ENCODE measurements around the gene LRCH4.

LRCH4 gene

DNA sequence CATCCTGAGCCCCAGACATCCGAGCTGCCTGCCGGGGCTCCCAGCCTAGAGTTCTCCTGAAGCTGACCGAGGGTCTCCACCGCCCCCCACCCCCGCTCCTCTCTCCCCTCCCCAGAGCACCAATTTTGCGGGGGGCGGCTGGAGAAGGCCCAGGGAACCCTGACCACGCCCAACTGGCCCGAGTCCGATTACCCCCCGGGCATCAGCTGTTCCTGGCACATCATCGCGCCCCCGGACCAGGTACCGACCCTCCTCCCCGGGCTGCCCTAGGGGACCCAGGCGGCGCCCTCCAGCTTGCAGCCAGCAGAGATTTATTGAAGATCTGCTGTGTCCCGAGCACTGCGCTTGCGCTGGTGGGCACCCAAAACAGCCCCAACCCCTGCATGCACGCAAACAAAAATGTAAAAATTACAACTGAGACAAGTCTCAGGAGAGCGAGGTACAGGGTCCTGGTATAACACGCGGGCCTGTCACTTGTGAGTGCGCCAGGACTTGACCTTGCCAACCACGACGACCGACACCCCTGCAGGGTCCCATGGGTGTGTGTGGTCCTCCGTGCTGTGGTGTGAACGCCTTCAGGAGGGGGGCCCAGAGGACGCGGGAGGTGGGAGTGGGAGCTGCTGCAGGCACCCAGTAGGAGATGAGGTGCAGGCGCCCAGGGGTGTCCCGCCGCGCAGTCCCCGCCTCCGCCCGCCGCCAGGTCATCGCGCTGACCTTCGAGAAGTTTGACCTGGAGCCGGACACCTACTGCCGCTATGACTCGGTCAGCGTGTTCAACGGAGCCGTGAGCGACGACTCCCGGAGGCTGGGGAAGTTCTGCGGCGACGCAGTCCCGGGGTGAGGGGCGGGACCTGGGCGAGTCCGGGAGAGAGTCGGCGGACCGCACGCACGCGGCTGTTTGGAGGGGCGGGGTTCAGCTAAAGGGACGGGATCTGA, 19.3 kb upstream of the LRCH4 start:
- DNase-seq = no peak

- no peak for DNase-seq
Observed at GRCh38 chr7:100604028-100604975, 18.4 kb upstream of the LRCH4 start.

- DNase-seq = no peak
Observed at GRCh38 chr7:100603726-100604027, 17.7 kb upstream of the LRCH4 start.

- DNase-seq = no peak
Observed at GRCh38 chr7:100602889-100603725, 17.2 kb upstream of the LRCH4 start.

- DNase-seq = no peak
Observed at GRCh38 chr7:100600730-100601038, 14.8 kb upstream of the LRCH4 start.

DNA sequence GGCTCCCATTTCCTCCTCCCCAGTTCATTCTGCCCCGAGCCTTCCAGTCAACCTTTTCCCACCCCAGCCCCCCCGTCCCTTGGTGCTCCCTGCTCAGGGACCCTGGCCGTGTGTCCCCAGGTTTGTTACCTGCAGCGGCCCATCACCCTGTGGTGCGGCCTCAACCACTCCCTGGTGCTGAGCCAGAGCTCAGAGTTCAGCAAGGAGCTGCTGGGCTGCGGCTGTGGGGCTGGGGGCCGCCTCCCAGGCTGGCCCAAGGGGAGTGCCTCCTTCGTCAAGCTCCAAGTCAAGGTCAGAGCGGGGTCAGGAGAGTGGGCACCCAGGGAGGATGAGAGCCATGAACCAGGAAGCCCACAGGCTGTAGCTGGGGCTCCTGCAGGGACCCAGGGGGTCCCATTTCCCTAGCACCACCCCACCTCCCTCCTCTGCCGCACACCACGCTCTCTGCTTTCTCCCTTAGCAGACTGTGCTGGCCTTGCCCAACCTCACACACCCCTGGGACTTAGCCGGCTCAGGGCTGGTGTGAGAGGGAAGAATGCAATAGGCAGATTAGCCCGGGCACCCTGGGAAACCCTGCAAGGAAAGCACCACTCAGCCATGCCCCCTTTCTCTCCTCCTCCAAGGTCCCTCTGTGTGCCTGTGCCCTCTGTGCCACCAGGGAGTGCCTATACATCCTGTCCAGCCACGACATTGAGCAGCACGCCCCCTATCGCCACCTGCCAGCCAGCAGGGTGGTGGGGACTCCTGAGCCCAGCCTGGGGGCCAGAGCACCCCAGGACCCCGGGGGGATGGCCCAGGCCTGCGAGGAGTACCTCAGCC, 14.2 kb upstream of the LRCH4 start:
- no peak for DNase-seq

GRCh38 chr7:100598425-100598824, 12.5 kb upstream of the LRCH4 start:
- no peak for DNase-seq

DNA sequence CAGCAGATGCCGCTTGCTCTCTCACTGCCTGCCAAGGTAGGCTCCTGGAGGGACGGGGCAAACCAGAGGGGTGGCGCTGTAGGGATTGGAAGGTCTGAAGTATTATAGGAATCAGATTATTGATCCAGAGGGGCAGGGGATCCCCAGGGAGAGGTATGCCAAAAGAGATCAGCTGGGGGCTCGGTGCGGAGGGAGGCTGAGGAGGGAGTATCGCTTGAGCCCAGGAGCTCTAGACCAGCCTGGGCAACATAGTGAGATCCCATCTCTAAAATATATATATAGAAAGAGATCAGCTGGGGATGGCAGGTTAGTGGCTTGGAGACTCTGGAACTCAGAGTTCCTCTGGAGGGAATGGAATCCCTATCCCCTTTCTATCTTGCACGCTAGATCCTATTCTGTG, 9.3 kb upstream of the LRCH4 start:
- no peak for DNase-seq

- no peak for DNase-seq
Observed at GRCh38 chr7:100591596-100591995, 5.7 kb upstream of the LRCH4 start.

DNA sequence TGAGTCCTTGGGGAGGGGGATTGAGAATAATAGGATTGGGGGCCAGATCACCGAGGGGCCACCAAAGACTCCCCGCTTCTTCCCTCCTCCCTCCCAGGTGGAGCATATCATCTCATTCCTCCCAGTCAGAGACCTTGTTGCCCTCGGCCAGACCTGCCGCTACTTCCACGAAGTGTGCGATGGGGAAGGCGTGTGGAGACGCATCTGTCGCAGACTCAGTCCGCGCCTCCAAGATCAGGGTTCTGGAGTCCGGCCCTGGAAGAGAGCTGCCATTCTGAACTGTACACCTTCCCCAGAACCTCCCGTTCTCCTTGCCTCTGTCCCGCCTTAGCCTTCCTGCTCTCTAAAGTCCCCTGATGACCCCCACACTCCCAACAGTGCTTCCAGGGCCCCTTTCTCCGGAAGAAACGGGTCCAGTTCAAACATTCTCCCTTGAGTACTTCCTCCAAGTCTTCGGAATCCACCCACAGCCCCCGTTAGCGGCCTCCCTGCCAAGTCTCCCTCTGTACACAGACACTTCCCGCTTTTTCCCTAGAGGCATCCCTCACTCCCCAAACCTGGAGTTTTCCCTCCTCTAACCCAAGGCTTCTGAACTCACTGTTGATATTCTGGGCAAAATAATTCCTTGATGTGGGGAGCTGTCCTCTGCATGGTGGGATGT, 4.3 kb upstream of the LRCH4 start:
- no peak for DNase-seq

DNA sequence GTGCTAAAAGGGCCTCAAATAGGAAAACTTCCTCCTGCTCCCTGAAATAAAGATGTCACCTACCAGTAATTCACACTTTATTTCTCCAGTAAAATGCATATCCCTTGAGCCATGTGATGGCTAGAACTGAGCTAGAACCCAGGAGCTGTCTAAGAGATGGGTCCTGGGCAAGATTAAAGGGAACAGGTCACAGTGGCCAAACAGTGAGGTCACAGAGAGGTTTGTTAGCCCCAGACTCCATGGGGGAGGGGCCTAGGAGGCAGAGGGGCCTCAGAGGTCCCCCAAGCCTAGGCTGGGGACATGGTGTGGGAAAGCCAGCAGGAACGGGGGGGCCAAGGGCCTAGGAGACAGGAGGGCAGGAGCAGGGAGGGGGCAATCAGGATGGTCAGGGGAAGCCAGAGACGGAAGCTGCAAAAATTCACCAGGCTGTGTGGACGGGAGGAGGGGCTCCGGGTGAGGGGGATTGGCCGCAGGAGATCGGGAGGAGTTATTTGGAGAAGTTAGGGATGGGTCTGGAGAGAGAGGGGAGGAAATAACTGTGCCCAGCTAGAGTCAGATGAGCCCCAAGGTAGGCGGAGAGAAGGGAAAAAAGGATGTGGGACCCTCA, 3.5 kb upstream of the LRCH4 start:
- no peak for DNase-seq

DNA sequence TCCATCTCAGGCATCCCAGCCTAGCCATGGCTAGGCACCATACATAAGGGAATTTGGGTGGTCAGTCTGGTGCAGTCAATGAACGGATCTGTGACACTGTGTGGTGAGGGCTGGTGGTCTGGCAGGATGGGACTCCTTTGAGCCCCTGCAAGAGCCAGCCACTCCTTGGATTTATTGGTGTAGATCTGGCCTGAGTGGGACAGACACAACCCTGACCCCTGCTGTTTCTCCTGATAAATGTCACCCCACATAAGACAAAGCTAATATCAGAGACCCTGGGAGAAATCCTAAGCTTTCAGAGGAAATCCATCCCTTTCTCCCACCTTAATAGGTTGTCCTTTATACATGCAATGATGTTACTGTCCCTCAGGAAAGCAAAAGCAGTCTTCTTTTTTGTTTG, 2.5 kb upstream of the LRCH4 start:
- DNase-seq = no peak

GRCh38 chr7:100586266-100587025, 517 bp upstream of the LRCH4 start, which contains the start of gene FBXO24:
Gene FBXO24 (plus strand): TSS chr7:100586328. CDS start chr7:100586626, 298 bp downstream.
- peak; percentile 97 for DNase-seq

- DNase-seq = no peak
Observed at GRCh38 chr7:100584683-100585510, 1.0 kb downstream of the LRCH4 start.

- DNase-seq = no peak
Observed at GRCh38 chr7:100584054-100584682, 1.8 kb downstream of the LRCH4 start.

DNA sequence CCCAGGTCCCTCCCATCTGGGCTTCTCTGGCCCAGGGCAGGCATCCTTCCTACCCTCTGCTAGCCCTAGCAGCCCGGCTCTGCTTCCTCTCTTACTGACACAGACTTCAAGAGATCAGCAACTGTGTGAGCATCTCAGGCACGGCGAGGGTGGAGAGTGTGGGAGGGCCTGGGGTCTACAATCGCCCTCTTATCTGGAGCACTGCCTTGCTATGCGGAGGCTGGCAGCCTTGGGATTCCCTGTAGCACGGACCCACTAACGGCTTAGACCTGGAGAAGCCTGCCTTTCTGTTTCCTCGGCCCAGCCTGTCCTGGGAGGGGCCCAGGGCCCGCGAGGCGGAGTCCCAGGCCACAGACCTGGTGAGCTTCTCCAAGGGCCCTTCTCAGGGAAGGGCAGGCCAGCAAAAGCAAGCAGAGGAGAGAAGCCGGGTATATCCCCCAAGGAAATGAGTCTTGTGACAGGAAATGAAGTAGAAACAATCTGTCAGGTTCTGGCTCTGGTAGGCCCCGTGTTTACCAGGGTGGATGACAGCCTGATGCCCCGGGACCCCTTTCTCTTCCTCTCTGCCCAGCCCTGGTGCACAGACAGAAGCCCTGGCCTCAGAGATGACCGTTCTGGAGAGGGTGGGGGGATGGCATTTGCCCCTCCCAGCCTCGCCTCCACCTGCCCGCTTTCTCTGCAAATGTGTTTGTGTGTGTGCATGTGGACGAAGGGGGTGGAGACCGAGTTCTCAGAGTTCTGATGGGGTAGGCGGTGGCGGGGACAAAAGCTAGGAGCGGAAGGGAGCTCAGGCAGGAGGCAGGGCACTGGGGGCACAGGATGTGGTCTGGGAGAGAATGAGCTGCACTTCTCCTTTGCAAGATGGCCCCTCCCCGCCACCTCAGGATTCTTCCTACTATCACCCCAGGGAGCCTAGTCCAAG, 2.5 kb downstream of the LRCH4 start:
- DNase-seq = no peak

- no peak for DNase-seq
Observed at GRCh38 chr7:100582650-100583049, 3.3 kb downstream of the LRCH4 start.
